HepG2 (cell line): ENCODE data around the gene PLA2G4A. TPM values are rescaled to one million over a fixed set of nuclear protein-coding genes. Genes with fewer than 3 reads are reported as not detected.

Experiments
- ATAC-seq: fragments of 200-7000 bp; cut with Tn5 transposase; 3 replicates; pipeline ENCODE4 v1.9.1; 2020; ENCODE audit warnings: mild to moderate bottlenecking, moderate library complexity
- BruUV-seq: library from RNA; stranded (reverse); fragments of 400-500 nt; replicated peaks from 2 replicates; lab custom pipeline; 2021; lab: Mats Ljungman, UMichigan
- CTCF ChIA-PET: fragments of 300-600 bp; formaldehyde crosslinking; extraction: SDS; loops from one replicate; lab custom pipeline; 2021; ENCODE audit warnings: low total read pairs, inconsistent platforms, low intra/inter-chr PET ratio; lab: Yijun Ruan, JAX
- POLR2A ChIA-PET: fragments of 350-600 bp; sonication (Branson Sonifier 250); formaldehyde crosslinking; loops from one replicate; lab custom pipeline; 2020; ENCODE audit warnings: antibody characterized with exemption, inconsistent platforms; lab: Yijun Ruan, JAX
- DNase-seq: peaks from one replicate; pipeline ENCODE4 v3.0.0-alpha.2; 2015; ENCODE audit warnings: low spot score
- FAIRE-seq: peaks from 3 replicates; lab custom pipeline; 2011; peaks lifted over from hg19 to GRCh38; lab: Jason Lieb, UNC
- H2AFZ ChIP-seq: one replicate; pipeline ENCODE4 v1.6.1; 2011; ENCODE audit warnings: low read length, inconsistent platforms
- H3K27ac ChIP-seq: fragments of 300-600 bp; 3 replicates; pipeline ENCODE4 v1.8.0; 2011; ENCODE audit warnings: mixed run types, mild to moderate bottlenecking, mixed read lengths, low read length, inconsistent platforms; ENCODE audit not compliant: insufficient read depth; ENCODE audit errors: extremely low read length
- H3K27me3 ChIP-seq, 2 experiments: fragments of 200-600 bp in 1 of 2; 2 replicates in 1 of 2; 3 replicates in 1 of 2; pipeline versions ENCODE4 v1.6.0 to v1.8.0; 2011; ENCODE audit warnings: low read length in 2 of 2, mild to moderate bottlenecking in 2 of 2, moderate library complexity in 2 of 2, inconsistent platforms in 1 of 2; ENCODE audit not compliant: insufficient read depth in 2 of 2, control insufficient read depth in 1 of 2
- H3K36me3 ChIP-seq, 2 experiments: fragments of 200-600 bp in 1 of 2; replicated peaks in 1 of 2; 2 replicates in 1 of 2; 3 replicates in 1 of 2; pipeline versions ENCODE4 v1.5.1 to v1.8.0; 2011; ENCODE audit warnings: low read length in 2 of 2, inconsistent platforms in 1 of 2; ENCODE audit not compliant: insufficient read depth in 2 of 2, control insufficient read depth in 1 of 2
- H3K4me1 ChIP-seq: 2 replicates; pipeline ENCODE4 v1.5.1; 2012; ENCODE audit warnings: low read length, inconsistent platforms; ENCODE audit not compliant: insufficient read depth
- H3K4me2 ChIP-seq: 2 replicates; pipeline ENCODE4 v1.6.0; 2011; ENCODE audit warnings: low read depth, low read length, inconsistent platforms
- H3K4me3 ChIP-seq, 3 experiments: fragments of 200-600 bp in 1 of 3; sonication (generic), shearing (Covaris generic) in 1 of 3; replicated peaks in 1 of 3; 2 replicates each; pipeline ENCODE4 v1.5.1; 2011 to 2016; ENCODE audit warnings: low read length in 3 of 3, inconsistent platforms in 2 of 3, low read depth in 2 of 3, mild to moderate bottlenecking in 2 of 3, control low read depth in 1 of 3, mixed read lengths in 1 of 3; ENCODE audit not compliant: insufficient read depth in 1 of 3
- H3K79me2 ChIP-seq: one replicate; pipeline ENCODE4 v1.6.1; 2011; ENCODE audit warnings: low read length, inconsistent platforms; ENCODE audit not compliant: insufficient read depth
- H3K9ac ChIP-seq: 2 replicates; pipeline ENCODE4 v1.6.0; 2011; ENCODE audit warnings: mild to moderate bottlenecking, low read depth, low read length, inconsistent platforms; ENCODE audit not compliant: insufficient read depth
- H3K9me3 ChIP-seq: 2 replicates; pipeline ENCODE4 v1.5.1; 2012; ENCODE audit warnings: mild to moderate bottlenecking, low read length
- H4K20me1 ChIP-seq: 2 replicates; pipeline ENCODE4 v1.6.0; 2011; ENCODE audit warnings: inconsistent platforms, mild to moderate bottlenecking, low read length, moderate library complexity; ENCODE audit not compliant: insufficient read depth
- ATF6 ChIP-seq: sonication (generic); formaldehyde crosslinking; conservative IDR thresholded peaks from 2 replicates; pipeline ENCODE4 v1.4.0; 2020; ENCODE audit warnings: missing genetic modification reagents
- DBP ChIP-seq: sonication (generic); formaldehyde crosslinking; IDR thresholded peaks from 2 replicates; pipeline ENCODE4 v1.4.0; 2020; ENCODE audit warnings: missing genetic modification reagents; ENCODE audit errors: not compliant biosample characterization
- FLYWCH1 ChIP-seq: sonication (generic); formaldehyde crosslinking; IDR thresholded peaks from 2 replicates; pipeline ENCODE4 v1.8.1; 2023; ENCODE audit warnings: mild to moderate bottlenecking, missing genetic modification reagents
- MTF1 ChIP-seq: sonication (generic); formaldehyde crosslinking; IDR thresholded peaks from 2 replicates; pipeline ENCODE4 v1.5.0; 2020; ENCODE audit warnings: missing genetic modification reagents
- POLR2AphosphoS2 ChIP-seq: IDR thresholded peaks from 2 replicates; pipeline ENCODE4 v1.6.1; 2011; ENCODE audit warnings: low read depth, low read length, improper control_type of control experiment
- PRDM4 ChIP-seq: sonication (generic); formaldehyde crosslinking; IDR thresholded peaks from 2 replicates; pipeline ENCODE4 v1.9.0; 2021; ENCODE audit warnings: missing genetic modification reagents, borderline replicate concordance
- RNF2 ChIP-seq: fragments of 450-650 bp; conservative IDR thresholded peaks from 2 replicates; pipeline ENCODE4 v1.6.1; 2016; ENCODE audit warnings: low read depth
- TEAD3 ChIP-seq: optimal IDR thresholded peaks from 2 replicates; pipeline ENCODE3; 2016; ENCODE audit warnings: borderline replicate concordance
- ZBTB7A ChIP-seq: sonication (generic); formaldehyde crosslinking; IDR thresholded peaks from 2 replicates; pipeline ENCODE4 v1.8.0; 2022; ENCODE audit warnings: mild to moderate bottlenecking, missing genetic modification reagents
- ZZZ3 ChIP-seq: sonication (generic); formaldehyde crosslinking; IDR thresholded peaks from 2 replicates; pipeline ENCODE4 v1.4.0; 2020; ENCODE audit warnings: missing genetic modification reagents, mild to moderate bottlenecking, borderline replicate concordance
- WGBS: methylation state at CpG from one replicate; pipeline ENCODE4 v1.1.6; 2017; ENCODE audit warnings: low lambda C conversion rate; 5-methylcytosine and 5-hydroxymethylcytosine counted together
- in situ Hi-C: cut with HindIII; loops from 2 replicates; pipeline ENCODE4 v1.10.0; 2017; ENCODE audit warnings: low pct_unique_long_range_greater_than_20kb; ENCODE audit not compliant: extremely low pct_ligation_motif_present
- intact Hi-C: fragments of 100-400 bp; cut with micrococcal nuclease; formaldehyde crosslinking; loops from one replicate; pipeline ENCODE4 v1.10.0; 2022; ENCODE audit not compliant: unreplicated experiment
- polyA plus RNA-seq, 8 experiments: library from polyadenylated mRNA; depleted of rRNA in 3 of 8; stranded (reverse) in 7 of 8; unstranded in 1 of 8; fragments of >200 nt; fragmentation: Illumina TruSeq in 4 of 8; extraction: Trizol in 4 of 8; gene quantifications; 2 replicates each; pipeline versions ENCODE4 v1.2.1 to v1.2.3, GENCODE V29; 2011 to 2016; ENCODE audit warnings: low read depth in 4 of 8, missing spikeins in 1 of 8, mixed read lengths in 1 of 8; ENCODE audit not compliant: insufficient read depth in 1 of 8
- total RNA-seq, 5 experiments: library from RNA; depleted of rRNA; stranded (reverse); fragments of >200 nt; fragmentation: Illumina TruSeq; extraction: Trizol; gene quantifications; 2 replicates each; pipeline ENCODE4 v1.2.3, GENCODE V29; 2016; ENCODE audit warnings: low read depth in 1 of 5
- TF ChIP-seq, protein P1 (sequence below): sonication (generic); formaldehyde crosslinking; conservative IDR thresholded peaks from 2 replicates; pipeline ENCODE4 v1.5.0; 2020; ENCODE audit warnings: missing genetic modification reagents
- TF ChIP-seq, protein P2 (sequence below): sonication (generic); formaldehyde crosslinking; IDR thresholded peaks from 2 replicates; pipeline ENCODE4 v1.4.0; 2020; ENCODE audit warnings: missing genetic modification reagents

PLA2G4A gene
- total and polyA plus RNA-seq, 2 of the 13 experiments (the other 11 are each of a cell fraction or from before 2014, with no cell fraction given) = not detected

DNA sequence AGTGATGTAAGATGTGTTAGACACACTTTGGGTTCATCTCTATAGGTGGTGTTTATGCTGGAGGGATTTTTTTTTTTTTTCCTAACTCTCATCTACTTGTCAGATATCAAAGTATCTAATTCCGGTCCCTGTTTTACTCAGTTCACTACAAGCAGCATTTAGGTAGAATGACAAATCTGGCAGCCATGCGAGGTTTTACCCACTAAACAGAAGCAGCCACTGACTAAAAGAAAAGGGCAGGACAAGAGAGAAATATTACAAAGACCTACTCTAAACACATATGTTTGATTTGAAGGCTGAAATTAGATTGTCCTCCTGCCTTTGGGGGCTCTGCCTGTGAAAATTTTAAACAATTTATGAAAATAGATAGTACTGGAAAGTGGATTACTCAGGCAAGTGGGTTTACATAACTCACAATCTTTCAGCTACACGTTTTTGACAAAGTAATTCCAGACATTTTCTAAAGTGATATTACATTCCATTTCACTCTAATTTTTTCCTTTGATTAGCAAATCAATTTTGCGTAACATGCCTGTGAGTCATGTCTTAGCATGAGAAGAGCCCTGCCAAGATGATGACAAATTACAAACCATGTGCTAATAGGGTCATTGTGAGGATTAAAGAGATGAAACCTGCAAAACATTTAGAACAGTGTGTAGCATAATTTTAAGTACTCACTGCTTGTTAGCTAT, 172.6 kb downstream of the PLA2G4A start:
- no peaks in the 10 kb centered on the region for H3K36me3 ChIP-seq
- no peak overlapping the region for H3K4me2 ChIP-seq
- no peak overlapping the region for H3K9ac ChIP-seq
- no peak for ATAC-seq
- ChIA-PET CTCF (no interaction called here), POLR2A (no interaction called here)
- TF ChIP-seq ATF6 (CRISPR knock-in tag) = no peak
- TF ChIP-seq FLYWCH1 (CRISPR knock-in tag) = no peak
- no peak for TF ChIP-seq ZZZ3 (CRISPR knock-in tag)
- TF ChIP-seq MTF1 = no peak
- TF ChIP-seq RNF2 = no peak
- no peak for TF ChIP-seq DBP (CRISPR knock-in tag)
- no peak for TF ChIP-seq PRDM4 (CRISPR knock-in tag)
- TF ChIP-seq, protein P1, sequence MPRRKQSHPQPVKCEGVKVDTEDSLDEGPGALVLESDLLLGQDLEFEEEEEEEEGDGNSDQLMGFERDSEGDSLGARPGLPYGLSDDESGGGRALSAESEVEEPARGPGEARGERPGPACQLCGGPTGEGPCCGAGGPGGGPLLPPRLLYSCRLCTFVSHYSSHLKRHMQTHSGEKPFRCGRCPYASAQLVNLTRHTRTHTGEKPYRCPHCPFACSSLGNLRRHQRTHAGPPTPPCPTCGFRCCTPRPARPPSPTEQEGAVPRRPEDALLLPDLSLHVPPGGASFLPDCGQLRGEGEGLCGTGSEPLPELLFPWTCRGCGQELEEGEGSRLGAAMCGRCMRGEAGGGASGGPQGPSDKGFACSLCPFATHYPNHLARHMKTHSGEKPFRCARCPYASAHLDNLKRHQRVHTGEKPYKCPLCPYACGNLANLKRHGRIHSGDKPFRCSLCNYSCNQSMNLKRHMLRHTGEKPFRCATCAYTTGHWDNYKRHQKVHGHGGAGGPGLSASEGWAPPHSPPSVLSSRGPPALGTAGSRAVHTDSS (CRISPR knock-in tag) = no peak
- no peak for TF ChIP-seq ZBTB7A
- no peak for TF ChIP-seq TEAD3 (CRISPR knock-in tag)
- TF ChIP-seq POLR2AphosphoS2 = no peak
- TF ChIP-seq, protein P2, sequence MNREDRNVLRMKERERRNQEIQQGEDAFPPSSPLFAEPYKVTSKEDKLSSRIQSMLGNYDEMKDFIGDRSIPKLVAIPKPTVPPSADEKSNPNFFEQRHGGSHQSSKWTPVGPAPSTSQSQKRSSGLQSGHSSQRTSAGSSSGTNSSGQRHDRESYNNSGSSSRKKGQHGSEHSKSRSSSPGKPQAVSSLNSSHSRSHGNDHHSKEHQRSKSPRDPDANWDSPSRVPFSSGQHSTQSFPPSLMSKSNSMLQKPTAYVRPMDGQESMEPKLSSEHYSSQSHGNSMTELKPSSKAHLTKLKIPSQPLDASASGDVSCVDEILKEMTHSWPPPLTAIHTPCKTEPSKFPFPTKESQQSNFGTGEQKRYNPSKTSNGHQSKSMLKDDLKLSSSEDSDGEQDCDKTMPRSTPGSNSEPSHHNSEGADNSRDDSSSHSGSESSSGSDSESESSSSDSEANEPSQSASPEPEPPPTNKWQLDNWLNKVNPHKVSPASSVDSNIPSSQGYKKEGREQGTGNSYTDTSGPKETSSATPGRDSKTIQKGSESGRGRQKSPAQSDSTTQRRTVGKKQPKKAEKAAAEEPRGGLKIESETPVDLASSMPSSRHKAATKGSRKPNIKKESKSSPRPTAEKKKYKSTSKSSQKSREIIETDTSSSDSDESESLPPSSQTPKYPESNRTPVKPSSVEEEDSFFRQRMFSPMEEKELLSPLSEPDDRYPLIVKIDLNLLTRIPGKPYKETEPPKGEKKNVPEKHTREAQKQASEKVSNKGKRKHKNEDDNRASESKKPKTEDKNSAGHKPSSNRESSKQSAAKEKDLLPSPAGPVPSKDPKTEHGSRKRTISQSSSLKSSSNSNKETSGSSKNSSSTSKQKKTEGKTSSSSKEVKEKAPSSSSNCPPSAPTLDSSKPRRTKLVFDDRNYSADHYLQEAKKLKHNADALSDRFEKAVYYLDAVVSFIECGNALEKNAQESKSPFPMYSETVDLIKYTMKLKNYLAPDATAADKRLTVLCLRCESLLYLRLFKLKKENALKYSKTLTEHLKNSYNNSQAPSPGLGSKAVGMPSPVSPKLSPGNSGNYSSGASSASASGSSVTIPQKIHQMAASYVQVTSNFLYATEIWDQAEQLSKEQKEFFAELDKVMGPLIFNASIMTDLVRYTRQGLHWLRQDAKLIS (CRISPR knock-in tag) = no peak
- no peaks in the 10 kb centered on the region for H4K20me1 ChIP-seq
- H3K9me3 ChIP-seq = no peaks in the 10 kb centered on the region
- in situ Hi-C loops = no loop called here
- H3K4me1 ChIP-seq = no peaks in the 10 kb centered on the region
- FAIRE-seq = no peak
- H3K27me3 ChIP-seq = no peaks in the 10 kb centered on the region; a peak in 1 of 5 replicates
- no peak overlapping the region for H3K4me3 ChIP-seq
- no peak overlapping the region for H3K27ac ChIP-seq
- 25% methylated on average over 4 of the region's 4 CpGs for WGBS
- no peak overlapping the region for H2AFZ ChIP-seq
- DNase-seq = no peak
- BruUV-seq = no TSS peak
- H3K79me2 ChIP-seq = no peaks in the 10 kb centered on the region
- intact Hi-C loops = no loop called here
